ENCODE results near the gene WDR17.

DNA sequence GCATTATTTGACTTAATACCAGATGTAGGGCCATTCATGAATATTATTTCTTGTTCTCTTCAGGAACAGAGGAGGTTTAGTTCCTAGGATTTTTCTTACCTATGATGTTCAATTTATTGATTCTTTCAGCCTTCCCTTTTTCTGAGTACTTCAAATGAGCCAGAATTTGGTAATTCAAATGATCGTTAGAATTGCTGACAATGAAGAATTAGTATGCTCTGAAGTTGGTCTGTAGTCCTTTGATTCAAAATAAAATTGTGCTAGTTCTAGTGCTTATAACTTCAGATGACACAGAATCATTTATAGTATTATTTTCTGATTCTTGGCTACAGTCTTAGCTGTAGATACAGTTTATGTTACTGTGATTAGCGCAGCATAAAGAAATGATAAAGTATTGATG lies 35.2 kb upstream of the WDR17 start:
- TF ChIP-seq, protein P1, sequence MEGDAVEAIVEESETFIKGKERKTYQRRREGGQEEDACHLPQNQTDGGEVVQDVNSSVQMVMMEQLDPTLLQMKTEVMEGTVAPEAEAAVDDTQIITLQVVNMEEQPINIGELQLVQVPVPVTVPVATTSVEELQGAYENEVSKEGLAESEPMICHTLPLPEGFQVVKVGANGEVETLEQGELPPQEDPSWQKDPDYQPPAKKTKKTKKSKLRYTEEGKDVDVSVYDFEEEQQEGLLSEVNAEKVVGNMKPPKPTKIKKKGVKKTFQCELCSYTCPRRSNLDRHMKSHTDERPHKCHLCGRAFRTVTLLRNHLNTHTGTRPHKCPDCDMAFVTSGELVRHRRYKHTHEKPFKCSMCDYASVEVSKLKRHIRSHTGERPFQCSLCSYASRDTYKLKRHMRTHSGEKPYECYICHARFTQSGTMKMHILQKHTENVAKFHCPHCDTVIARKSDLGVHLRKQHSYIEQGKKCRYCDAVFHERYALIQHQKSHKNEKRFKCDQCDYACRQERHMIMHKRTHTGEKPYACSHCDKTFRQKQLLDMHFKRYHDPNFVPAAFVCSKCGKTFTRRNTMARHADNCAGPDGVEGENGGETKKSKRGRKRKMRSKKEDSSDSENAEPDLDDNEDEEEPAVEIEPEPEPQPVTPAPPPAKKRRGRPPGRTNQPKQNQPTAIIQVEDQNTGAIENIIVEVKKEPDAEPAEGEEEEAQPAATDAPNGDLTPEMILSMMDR (IDR thresholded peaks at IDR 0.05) = no peak
- TF ChIP-seq POLR2A (IDR thresholded peaks at IDR 0.05) = no peak
- no peak for TF ChIP-seq POLR2AphosphoS5 (IDR thresholded peaks at IDR 0.05)

Data from prostate gland (tissue), 2 donors.